ENCODE data around the gene SKA2.
"Not testable (repeated sequence)": the region's sequence is repeated elsewhere in the genome, so short reads cannot be mapped to it uniquely, and the experiment has no call there.

Gene SKA2

GRCh38 chr17:59097876-59098275 is 57.1 kb downstream of the SKA2 start:
- DNase-seq (ENCODE audit: low spot score): no peak

GRCh38 chr17:59094861-59095530 is 60.0 kb downstream of the SKA2 start:
- DNase-seq (ENCODE audit: low spot score): no peak

DNA sequence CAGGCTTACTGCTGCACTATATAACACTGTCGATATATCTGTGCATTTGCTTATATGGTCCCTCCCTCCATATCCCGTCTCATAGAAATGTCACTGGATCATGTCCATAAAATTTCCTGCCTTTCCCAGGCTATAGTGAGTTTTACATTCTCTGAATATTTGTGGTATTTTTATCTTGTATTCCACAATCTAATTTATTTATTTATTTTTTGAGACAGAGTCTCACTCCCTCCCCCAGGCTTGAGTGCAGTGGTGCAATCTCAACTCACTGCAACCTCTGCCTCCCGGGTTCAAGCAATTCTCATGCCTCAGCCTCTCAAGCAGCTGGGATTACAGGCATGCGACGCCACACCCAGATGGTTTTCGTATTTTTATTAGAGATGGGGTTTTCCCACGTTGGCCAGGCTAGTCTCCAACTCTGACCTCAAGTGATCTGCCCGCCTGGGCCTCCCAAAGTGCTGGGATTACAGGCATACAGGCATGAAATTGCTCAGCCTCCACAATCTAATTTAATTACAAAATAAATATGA is 61.2 kb downstream of the SKA2 start:
- DNase-seq (ENCODE audit: low spot score): peak; percentile 79

DNA sequence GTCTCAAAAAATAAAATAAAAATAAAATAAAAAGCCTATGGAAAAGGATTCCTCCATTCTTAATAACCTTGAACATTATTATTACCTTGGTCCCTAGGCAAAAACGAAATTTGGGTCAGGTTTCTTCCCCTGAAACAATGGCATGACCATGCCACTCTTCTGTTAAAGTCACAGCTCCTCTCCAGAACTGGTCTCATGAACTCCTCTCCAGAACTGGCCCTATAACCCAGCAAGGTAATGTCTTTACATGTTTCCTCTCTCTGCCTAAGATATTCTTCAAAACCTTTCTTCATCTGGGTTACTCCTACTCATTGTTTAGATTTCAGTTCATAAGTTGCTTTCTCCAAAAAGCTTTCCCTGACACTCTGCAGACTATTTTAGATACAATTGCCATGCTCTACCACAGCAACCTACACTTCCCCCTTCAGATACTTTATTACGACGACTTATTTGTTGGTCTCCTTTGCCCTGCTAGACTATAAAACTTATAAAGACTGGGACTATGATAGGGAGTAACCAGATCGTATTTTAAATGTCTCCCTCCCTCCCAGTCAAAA is 61.8 kb downstream of the SKA2 start:
- no peak for DNase-seq (ENCODE audit: low spot score)

- not testable (repeated sequence) for DNase-seq (ENCODE audit: low spot score)
Measured at GRCh38 chr17:59090593-59090992, 64.4 kb downstream of the SKA2 start.

DNA sequence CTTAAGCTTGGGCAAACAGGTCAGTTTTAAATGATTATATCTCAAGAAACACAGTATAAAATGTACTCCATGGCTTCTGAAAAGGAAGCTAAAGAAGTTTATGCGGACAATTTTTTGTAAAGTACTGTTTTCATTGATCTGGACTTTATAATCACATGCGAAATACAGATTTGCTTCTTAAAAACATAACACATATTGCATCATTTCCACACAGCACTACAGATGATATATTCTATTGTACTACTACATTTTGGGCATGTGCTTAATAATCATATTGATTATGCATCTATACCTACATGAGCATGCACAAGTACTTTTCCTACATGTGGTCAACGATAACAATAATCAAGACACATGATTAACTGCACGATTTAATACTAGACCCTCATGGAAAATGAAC is 70.8 kb downstream of the SKA2 start:
- DNase-seq (ENCODE audit: low spot score): no peak

GRCh38 chr17:59074494-59074893 is 80.5 kb downstream of the SKA2 start:
- DNase-seq (ENCODE audit: low spot score): no peak

- no peak for DNase-seq (ENCODE audit: low spot score)
Measured at GRCh38 chr17:59073972-59074371, 81.0 kb downstream of the SKA2 start.

DNA sequence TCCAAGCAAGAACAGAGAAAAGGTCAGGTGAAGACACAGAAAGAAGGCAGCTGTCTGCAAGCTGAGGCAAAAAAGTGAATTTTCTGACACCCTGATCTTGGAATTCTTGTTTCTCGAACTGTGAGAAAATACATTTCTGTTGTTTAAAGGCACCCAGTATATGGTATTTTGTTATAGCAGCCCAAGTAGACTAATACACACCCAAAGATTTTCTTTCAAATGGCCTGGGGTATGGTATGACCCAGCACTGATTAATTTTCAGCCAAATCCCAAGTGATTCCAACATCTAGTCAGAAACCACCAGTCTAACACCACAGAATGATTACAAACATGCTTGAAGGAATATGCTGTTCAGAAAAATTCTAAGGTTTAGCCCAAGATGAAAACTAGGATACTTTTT is 85.1 kb downstream of the SKA2 start:
- DNase-seq (ENCODE audit: low spot score): no peak

DNA sequence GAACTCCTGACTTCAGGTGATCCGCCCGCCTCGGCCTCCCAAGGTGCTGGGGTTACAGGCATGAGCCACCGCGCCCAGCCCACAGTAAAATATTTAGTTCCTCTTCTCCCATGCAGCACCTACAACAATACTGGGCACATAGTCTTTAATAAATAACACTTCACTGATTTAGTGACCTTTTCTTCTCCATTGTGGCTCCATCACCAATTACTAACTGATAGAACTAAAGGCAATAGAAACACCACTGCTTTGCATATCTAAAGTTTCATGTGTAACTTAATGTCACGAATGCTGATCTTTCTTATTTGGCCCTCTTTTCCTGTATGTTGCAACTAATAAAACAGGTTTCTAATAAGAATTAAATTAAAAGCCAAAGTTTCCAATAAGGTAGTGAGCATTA is 87.2 kb downstream of the SKA2 start:
- DNase-seq (ENCODE audit: low spot score): no peak

GRCh38 chr17:59067340-59067739 is 87.6 kb downstream of the SKA2 start:
- no peak for DNase-seq (ENCODE audit: low spot score)

- no peak for DNase-seq (ENCODE audit: low spot score)
Measured at GRCh38 chr17:59062509-59062908, 92.5 kb downstream of the SKA2 start.
